ENCODE results near the gene OSBPL3.

GRCh38 chr7:24912874-24913514, 67.0 kb downstream of the OSBPL3 start:
- TF ChIP-seq CTCF (IDR thresholded peaks at IDR 0.05): no peak
- TF ChIP-seq POLR2A (IDR thresholded peaks at IDR 0.05): no peak
- no peak for TF ChIP-seq EP300 (IDR thresholded peaks at IDR 0.05)
- no peak for TF ChIP-seq POLR2AphosphoS5 (IDR thresholded peaks at IDR 0.05)
